ENCODE results near the gene SENP5. TPM values are rescaled to one million over a fixed set of nuclear protein-coding genes. Genes with fewer than 3 reads are reported as not detected.
"Not testable (repeated sequence)": the region's sequence is repeated elsewhere in the genome, so short reads cannot be mapped to it uniquely, and the experiment has no call there.

Gene SENP5
- total RNA-seq, 2 donors from 2014 or later, result 29.4 to 77.6 TPM

DNA sequence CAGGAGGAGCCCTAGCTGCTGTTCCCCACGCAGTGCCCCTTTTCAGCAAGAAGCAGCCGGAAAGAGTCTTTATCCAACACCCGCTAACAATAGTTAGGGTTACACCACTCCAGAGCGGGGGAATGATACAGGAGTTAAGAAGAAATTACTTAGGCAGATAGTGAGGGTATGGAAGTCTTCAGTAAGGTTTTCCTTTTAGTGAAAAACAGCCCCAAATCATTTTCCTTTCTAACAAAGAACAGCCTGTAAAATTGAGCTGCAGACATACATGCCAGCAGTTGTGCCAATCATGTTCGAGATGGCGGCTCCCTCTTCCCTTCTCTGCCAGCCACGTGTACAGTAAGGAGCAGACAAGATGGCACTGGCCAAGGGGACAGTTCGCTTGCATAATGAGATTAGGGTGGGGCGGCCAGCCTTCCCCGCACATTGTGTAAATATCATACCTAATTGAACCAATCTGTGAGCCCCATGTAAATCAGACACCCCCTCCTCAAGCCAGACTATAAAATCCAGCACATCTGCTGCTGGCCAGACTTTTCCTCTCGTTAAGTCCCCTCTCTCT lies 18.5 kb upstream of the SENP5 start:
- ATAC-seq (ENCODE audit: insufficient number of reproducible peaks, low FRiP score, low read depth), result no peak
- no peaks in the 10 kb centered on the region for H3K4me1 ChIP-seq (ENCODE audit: control insufficient read depth in 1 of 2, low read depth in 2 of 2)

DNA sequence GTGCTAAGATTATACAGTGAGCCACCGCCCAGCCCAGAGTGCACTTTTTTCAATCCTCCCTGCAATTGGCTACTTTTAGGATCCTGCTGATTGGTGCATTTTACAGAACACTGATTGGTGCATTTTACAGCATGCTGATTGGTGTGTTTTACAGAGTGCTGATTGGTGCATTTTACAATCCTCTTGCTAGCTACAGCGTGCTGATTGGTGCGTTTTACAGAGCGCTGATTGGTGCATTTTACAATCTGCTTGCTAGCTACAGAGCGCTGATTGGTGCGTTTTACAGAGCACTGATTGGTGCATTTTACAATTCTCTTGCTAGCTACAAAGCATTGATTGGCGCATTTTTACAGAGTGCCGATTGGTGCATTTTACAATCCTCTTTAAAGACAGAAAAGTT lies 4.7 kb upstream of the SENP5 start:
- not testable (repeated sequence) for H3K36me3 ChIP-seq; H3K4me3 ChIP-seq; DNase-seq (ENCODE audit: low spot score); H3K4me1 ChIP-seq (ENCODE audit: control insufficient read depth in 1 of 2, low read depth in 2 of 2); ATAC-seq (ENCODE audit: insufficient number of reproducible peaks, low FRiP score, low read depth); H3K27ac ChIP-seq; H3K9me3 ChIP-seq; H3K27me3 ChIP-seq (replicated peaks; ENCODE audit: insufficient read depth)

More for the DNA sequence above, 18.5 kb upstream of the SENP5 start:
- Histone ChIP-seq H3K27ac (no peak overlapping the region), H3K4me3 (no peak overlapping the region), H3K9me3 (no peaks in the 10 kb centered on the region), H3K36me3 (no peaks in the 10 kb centered on the region), H3K27me3 (replicated peaks; ENCODE audit: insufficient read depth) (no peaks in the 10 kb centered on the region)
- TF ChIP-seq, protein P1, sequence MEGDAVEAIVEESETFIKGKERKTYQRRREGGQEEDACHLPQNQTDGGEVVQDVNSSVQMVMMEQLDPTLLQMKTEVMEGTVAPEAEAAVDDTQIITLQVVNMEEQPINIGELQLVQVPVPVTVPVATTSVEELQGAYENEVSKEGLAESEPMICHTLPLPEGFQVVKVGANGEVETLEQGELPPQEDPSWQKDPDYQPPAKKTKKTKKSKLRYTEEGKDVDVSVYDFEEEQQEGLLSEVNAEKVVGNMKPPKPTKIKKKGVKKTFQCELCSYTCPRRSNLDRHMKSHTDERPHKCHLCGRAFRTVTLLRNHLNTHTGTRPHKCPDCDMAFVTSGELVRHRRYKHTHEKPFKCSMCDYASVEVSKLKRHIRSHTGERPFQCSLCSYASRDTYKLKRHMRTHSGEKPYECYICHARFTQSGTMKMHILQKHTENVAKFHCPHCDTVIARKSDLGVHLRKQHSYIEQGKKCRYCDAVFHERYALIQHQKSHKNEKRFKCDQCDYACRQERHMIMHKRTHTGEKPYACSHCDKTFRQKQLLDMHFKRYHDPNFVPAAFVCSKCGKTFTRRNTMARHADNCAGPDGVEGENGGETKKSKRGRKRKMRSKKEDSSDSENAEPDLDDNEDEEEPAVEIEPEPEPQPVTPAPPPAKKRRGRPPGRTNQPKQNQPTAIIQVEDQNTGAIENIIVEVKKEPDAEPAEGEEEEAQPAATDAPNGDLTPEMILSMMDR (IDR thresholded peaks at IDR 0.05), result no peak
- no peak for DNase-seq (ENCODE audit: low spot score)

DNA sequence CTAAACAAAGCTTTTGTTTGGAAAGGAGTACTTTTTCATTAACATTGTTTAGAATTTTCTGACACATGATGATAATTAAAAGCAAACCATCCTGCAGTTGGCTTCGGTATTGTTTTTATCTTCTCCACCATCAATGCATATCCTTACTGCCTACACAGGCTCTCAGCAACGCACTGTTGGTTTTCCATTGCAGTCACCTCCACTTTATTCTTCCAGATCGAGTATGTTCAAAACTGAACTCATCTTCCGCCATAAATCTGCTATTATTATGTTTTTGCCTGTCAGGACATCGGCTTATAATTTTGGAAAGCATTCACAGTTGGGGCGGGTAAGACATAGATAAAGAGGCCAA lies 589 bp upstream of the SENP5 start:
- no peaks in the 10 kb centered on the region for H3K9me3 ChIP-seq

DNA sequence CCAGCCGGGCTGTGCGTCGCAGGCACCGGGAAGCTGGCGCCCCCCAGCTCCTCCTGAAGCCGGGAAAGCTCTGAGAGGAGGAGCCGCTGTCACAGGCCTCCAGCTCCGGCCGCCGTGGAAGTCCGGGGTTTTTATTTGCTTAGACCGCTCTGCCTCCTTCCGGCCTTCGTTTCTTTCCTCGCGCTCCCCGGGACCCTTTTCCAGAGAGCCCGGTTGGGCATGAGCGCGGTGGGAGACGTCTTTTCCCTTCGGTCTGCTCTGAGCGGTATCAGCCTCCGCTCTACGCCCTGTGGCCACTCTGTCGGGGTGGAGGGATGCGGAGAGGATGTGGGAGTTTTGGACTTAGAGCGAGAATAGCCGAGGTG lies 559 bp downstream of the SENP5 start:
- Histone ChIP-seq H3K4me1 (ENCODE audit: control insufficient read depth in 1 of 2, low read depth in 2 of 2) (peaks cover 13 to 40% of the 10 kb centered on the region in 2 donors), H3K9me3 (no peaks in the 10 kb centered on the region), H3K27me3 (replicated peaks; ENCODE audit: insufficient read depth) (no peaks in the 10 kb centered on the region), H3K27ac (peak overlapping the region; percentile 91 to 96), H3K4me3 (peak overlapping the region; percentile 95), H3K36me3 (no peaks in the 10 kb centered on the region)
- DNase-seq (ENCODE audit: low spot score), result no peak
- TF ChIP-seq, protein P1 (IDR thresholded peaks at IDR 0.05), result no peak
- peak; percentile 26 for ATAC-seq (ENCODE audit: insufficient number of reproducible peaks, low FRiP score, low read depth)

More for the DNA sequence above, 589 bp upstream of the SENP5 start:
- Histone ChIP-seq H3K4me1 (ENCODE audit: control insufficient read depth in 1 of 2, low read depth in 2 of 2) (peaks cover 11 to 34% of the 10 kb centered on the region in 2 donors), H3K27ac (peak overlapping the region; percentile 91 to 96), H3K36me3 (no peaks in the 10 kb centered on the region), H3K27me3 (replicated peaks; ENCODE audit: insufficient read depth) (no peaks in the 10 kb centered on the region), H3K4me3 (peak overlapping the region; percentile 95)
- DNase-seq (ENCODE audit: low spot score) (no peak), ATAC-seq (ENCODE audit: insufficient number of reproducible peaks, low FRiP score, low read depth) (no peak)
- TF ChIP-seq, protein P1 (IDR thresholded peaks at IDR 0.05), result no peak

DNA sequence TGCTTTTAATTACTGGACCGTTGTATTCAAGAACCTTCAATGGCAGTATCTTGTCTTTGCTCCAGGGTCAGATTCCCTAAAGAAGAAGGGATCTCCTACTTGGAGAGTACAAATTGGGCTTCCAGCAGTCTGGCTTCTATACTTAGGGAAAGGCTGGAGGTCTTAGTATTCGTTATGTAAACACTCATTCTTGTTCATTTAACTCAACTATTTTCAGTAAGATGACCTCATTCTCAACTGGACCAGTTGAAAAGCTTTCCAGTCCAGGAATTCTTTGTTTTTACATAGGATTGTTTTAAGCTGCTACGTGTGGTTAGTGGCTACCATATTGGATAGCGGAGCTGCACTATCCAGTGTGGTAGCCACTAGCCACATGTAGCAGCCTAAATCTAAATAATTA lies 4.6 kb downstream of the SENP5 start:
- Histone ChIP-seq H3K4me1 (ENCODE audit: control insufficient read depth in 1 of 2, low read depth in 2 of 2) (peaks cover 11 to 32% of the 10 kb centered on the region in 2 donors), H3K9me3 (no peaks in the 10 kb centered on the region), H3K4me3 (no peak overlapping the region), H3K27ac (no peak overlapping the region), H3K36me3 (no peaks in the 10 kb centered on the region), H3K27me3 (replicated peaks; ENCODE audit: insufficient read depth) (no peaks in the 10 kb centered on the region)
- TF ChIP-seq, protein P1 (IDR thresholded peaks at IDR 0.05), result no peak
- DNase-seq (ENCODE audit: low spot score) (no peak), ATAC-seq (ENCODE audit: insufficient number of reproducible peaks, low FRiP score, low read depth) (no peak)

DNA sequence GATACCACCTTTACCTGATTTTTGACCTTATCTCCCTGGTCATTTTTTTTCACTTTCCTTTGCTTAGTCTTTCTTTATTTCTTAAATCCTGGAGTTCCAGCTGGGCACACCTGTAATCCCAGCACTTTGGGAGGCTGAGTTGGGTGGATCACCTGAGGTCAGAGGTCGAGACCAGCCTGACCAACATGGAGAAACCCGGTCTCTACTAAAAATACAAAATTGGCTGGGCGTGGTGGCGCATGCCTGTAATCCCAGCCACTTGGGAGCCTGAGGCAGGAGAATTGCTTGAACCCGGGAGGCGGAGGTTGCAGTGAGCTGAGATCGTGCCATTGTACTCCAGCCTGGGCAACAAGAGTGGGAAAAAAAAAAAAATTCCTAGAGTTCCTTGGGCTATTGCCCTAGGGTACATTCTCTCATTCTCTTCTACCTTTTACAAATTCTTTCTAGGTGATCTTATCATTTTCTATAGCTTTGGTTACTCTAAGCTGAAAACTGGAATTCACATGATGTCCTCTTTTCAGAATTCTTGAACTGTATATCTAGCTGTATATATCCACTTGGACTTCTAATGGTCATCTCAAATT lies 6.9 kb downstream of the SENP5 start:
- ATAC-seq (ENCODE audit: insufficient number of reproducible peaks, low FRiP score, low read depth), result not testable (repeated sequence)

More for the DNA sequence above, 6.9 kb downstream of the SENP5 start:
- not testable (repeated sequence) for H3K9me3 ChIP-seq; DNase-seq (ENCODE audit: low spot score); H3K4me3 ChIP-seq; H3K27ac ChIP-seq; H3K36me3 ChIP-seq; H3K27me3 ChIP-seq (replicated peaks; ENCODE audit: insufficient read depth)
- peaks cover 2 to 18% of the 10 kb centered on the region in 2 donors for H3K4me1 ChIP-seq (ENCODE audit: control insufficient read depth in 1 of 2, low read depth in 2 of 2)

Measured in thoracic aorta (tissue), 2 donors.